H1 (cell line): ENCODE measurements around the gene PPP1R1B. TPM values are rescaled to one million over a fixed set of nuclear protein-coding genes. Genes with fewer than 3 reads are reported as not detected.
A peak's percentile ranks its signal among the peaks of the same experiment; 100 is the strongest.

Source experiments
- CTCF ChIA-PET: fragments of 300-600 bp; sonication (Branson Sonifier 250); formaldehyde crosslinking; loops from one replicate; lab custom pipeline; 2021; ENCODE audit not compliant: partially characterized antibody; lab: Charles Lee
- POLR2A ChIA-PET: fragments of 300-600 bp; sonication (Branson Sonifier 250); formaldehyde crosslinking; loops from one replicate; lab custom pipeline; 2021; ENCODE audit warnings: inconsistent platforms; ENCODE audit not compliant: partially characterized antibody; lab: Charles Lee
- DNase-seq, 2 experiments: peaks; one replicate each; pipeline versions ENCODE4 v3.0.0 to v3.0.0-alpha.2; 2010 to 2022; ENCODE audit warnings: low spot score in 2 of 2, low read depth in 1 of 2, mixed read lengths in 1 of 2
- FAIRE-seq: peaks from 2 replicates; lab custom pipeline; 2011; peaks lifted over from hg19 to GRCh38; lab: Jason Lieb, UNC
- H2AFZ ChIP-seq: 2 replicates; pipeline ENCODE4 v1.8.1; 2012; ENCODE audit warnings: low read length, inconsistent platforms
- H2AK5ac ChIP-seq: 2 replicates; pipeline ENCODE4 v1.6.1; 2013; ENCODE audit warnings: low read depth, low read length
- H2BK120ac ChIP-seq: replicated peaks from 2 replicates; pipeline ENCODE3; 2013; ENCODE audit warnings: low read depth, low read length, inconsistent platforms
- H2BK12ac ChIP-seq: 2 replicates; pipeline ENCODE4 v1.6.1; 2013; ENCODE audit warnings: low read depth, low read length
- H2BK15ac ChIP-seq: 2 replicates; pipeline ENCODE4 v1.6.1; 2013; ENCODE audit warnings: low read length
- H2BK20ac ChIP-seq: 2 replicates; pipeline ENCODE4 v1.6.1; 2013; ENCODE audit warnings: low read length
- H2BK5ac ChIP-seq: 2 replicates; pipeline ENCODE4 v1.6.1; 2013; ENCODE audit warnings: low read depth, low read length
- H3K14ac ChIP-seq: 2 replicates; pipeline ENCODE4 v1.6.1; 2013; ENCODE audit warnings: inconsistent platforms; ENCODE audit not compliant: insufficient read length
- H3K18ac ChIP-seq: 2 replicates; pipeline ENCODE4 v1.6.1; 2013; ENCODE audit warnings: low read length; ENCODE audit errors: extremely low read depth
- H3K23ac ChIP-seq: 2 replicates; pipeline ENCODE4 v1.6.1; 2013; ENCODE audit warnings: inconsistent platforms; ENCODE audit not compliant: insufficient read length
- H3K23me2 ChIP-seq: 2 replicates; pipeline ENCODE4 v1.6.1; 2013; ENCODE audit warnings: low read depth, low read length
- H3K27ac ChIP-seq: 2 replicates; pipeline ENCODE4 v1.6.1; 2011; ENCODE audit warnings: low read depth, low read length, inconsistent platforms
- H3K27me3 ChIP-seq, 4 experiments: replicated peaks in 1 of 4; 1 replicate in 1 of 4; 2 replicates in 3 of 4; pipeline versions ENCODE4 v1.6.1 to v1.8.1; 2011 to 2013; ENCODE audit warnings: low read length in 3 of 4, mild to moderate bottlenecking in 3 of 4, inconsistent platforms in 2 of 4, mixed read lengths in 2 of 4, moderate library complexity in 1 of 4; ENCODE audit not compliant: control insufficient read depth in 3 of 4, insufficient read depth in 3 of 4; ENCODE audit errors: extremely low read depth in 1 of 4
- H3K36me3 ChIP-seq, 4 experiments: 2 replicates each; pipeline versions ENCODE4 v1.6.1 to v1.8.1; 2011 to 2013; ENCODE audit warnings: mild to moderate bottlenecking in 4 of 4, low read length in 3 of 4, moderate library complexity in 2 of 4, control low read depth in 1 of 4, inconsistent platforms in 1 of 4; ENCODE audit not compliant: insufficient read depth in 4 of 4, control insufficient read depth in 2 of 4
- H3K4ac ChIP-seq: replicated peaks from 2 replicates; pipeline ENCODE3; 2013; ENCODE audit warnings: low read length, low read depth, mixed read lengths, inconsistent platforms; ENCODE audit not compliant: insufficient read length
- H3K4me1 ChIP-seq, 4 experiments: replicated peaks in 1 of 4; 1 replicate in 1 of 4; 2 replicates in 3 of 4; pipeline versions ENCODE4 v1.6.1 to v1.8.1; 2011 to 2013; ENCODE audit warnings: low read length in 3 of 4, inconsistent platforms in 2 of 4, mixed read lengths in 1 of 4; ENCODE audit not compliant: insufficient read depth in 4 of 4, control insufficient read depth in 3 of 4
- H3K4me2 ChIP-seq, 2 experiments: 2 replicates each; pipeline versions ENCODE4 v1.6.1 to v1.8.1; 2011 to 2013; ENCODE audit warnings: low read depth in 2 of 2, low read length in 2 of 2, control low read depth in 1 of 2, inconsistent platforms in 1 of 2, mild to moderate bottlenecking in 1 of 2; ENCODE audit not compliant: insufficient read depth in 1 of 2
- H3K4me3 ChIP-seq, 4 experiments: fragments of 200-600, 300-600 bp in 1 of 4; sonication (generic), shearing (Covaris generic), sonication (Bioruptor Twin) in 1 of 4; 2 replicates each; pipeline versions ENCODE4 v1.5.1 to v1.8.1; 2011 to 2016; ENCODE audit warnings: low read length in 4 of 4, low read depth in 3 of 4, control low read depth in 2 of 4, inconsistent platforms in 2 of 4, mild to moderate bottlenecking in 2 of 4, mixed read lengths in 1 of 4, moderate library complexity in 1 of 4; ENCODE audit not compliant: insufficient read depth in 2 of 4; ENCODE audit errors: extremely low read depth in 1 of 4
- H3K56ac ChIP-seq: replicated peaks from 2 replicates; pipeline ENCODE3; 2013; ENCODE audit warnings: low read depth, mild to moderate bottlenecking, mixed read lengths, low read length, inconsistent platforms; ENCODE audit not compliant: insufficient read length
- H3K79me1 ChIP-seq: 2 replicates; pipeline ENCODE4 v1.6.1; 2013; ENCODE audit warnings: low read depth, low read length, control low read depth
- H3K79me2 ChIP-seq, 2 experiments: 2 replicates each; pipeline versions ENCODE4 v1.6.1 to v1.8.1; 2012 to 2013; ENCODE audit warnings: low read length in 2 of 2, mild to moderate bottlenecking in 2 of 2, inconsistent platforms in 1 of 2; ENCODE audit not compliant: insufficient read depth in 2 of 2, control insufficient read depth in 1 of 2
- H3K9ac ChIP-seq, 4 experiments: replicated peaks in 1 of 4; 1 replicate in 1 of 4; 2 replicates in 3 of 4; pipeline versions ENCODE4 v1.6.1 to v1.8.1; 2011 to 2013; ENCODE audit warnings: low read depth in 3 of 4, low read length in 3 of 4, control low read depth in 2 of 4, mild to moderate bottlenecking in 2 of 4, moderate library complexity in 2 of 4, inconsistent platforms in 1 of 4; ENCODE audit errors: extremely low read depth in 1 of 4
- H3K9me3 ChIP-seq, 2 experiments: 2 replicates each; pipeline versions ENCODE4 v1.6.1 to v1.8.1; 2012 to 2013; ENCODE audit warnings: mild to moderate bottlenecking in 2 of 2, moderate library complexity in 2 of 2, control low read depth in 1 of 2, inconsistent platforms in 1 of 2, low read depth in 1 of 2, low read length in 1 of 2, mixed read lengths in 1 of 2; ENCODE audit not compliant: insufficient read depth in 2 of 2
- H4K20me1 ChIP-seq, 2 experiments: replicated peaks in 1 of 2; 2 replicates each; pipeline versions ENCODE3 to v1.8.1; 2011 to 2013; ENCODE audit warnings: inconsistent platforms in 2 of 2, low read length in 2 of 2, mild to moderate bottlenecking in 1 of 2; ENCODE audit not compliant: insufficient read depth in 2 of 2, control insufficient read depth in 1 of 2
- H4K5ac ChIP-seq: 2 replicates; pipeline ENCODE4 v1.6.1; 2013; ENCODE audit warnings: low read length, low read depth, mixed read lengths, inconsistent platforms; ENCODE audit not compliant: insufficient read length
- H4K8ac ChIP-seq: 2 replicates; pipeline ENCODE4 v1.8.0; 2013; ENCODE audit warnings: mild to moderate bottlenecking, moderate library complexity, low read length, inconsistent platforms; ENCODE audit not compliant: insufficient read depth; ENCODE audit errors: extremely low read depth
- H4K91ac ChIP-seq: replicated peaks from 2 replicates; pipeline ENCODE3; 2013; ENCODE audit warnings: low read length, mixed read lengths, inconsistent platforms; ENCODE audit not compliant: insufficient read length
- WGBS, 2 experiments: shearing (Covaris generic) in 1 of 2; methylation state at CpG; one replicate each; pipeline versions ENCODE4 v1.1.6 to v1.1.7; 2013 to 2015; ENCODE audit warnings: low lambda C conversion rate in 2 of 2, mixed read lengths in 2 of 2, inconsistent platforms in 1 of 2, low coverage in 1 of 2, missing lambda C conversion rate in 1 of 2; ENCODE audit not compliant: insufficient replicate concordance in 2 of 2, insufficient coverage in 1 of 2, insufficient read length in 1 of 2; ENCODE audit errors: extremely low coverage in 1 of 2, missing lambda C conversion rate in 1 of 2; 5-methylcytosine and 5-hydroxymethylcytosine counted together
- polyA plus RNA-seq, 7 experiments: library from polyadenylated mRNA; depleted of rRNA in 3 of 7; stranded (reverse) in 5 of 7; unstranded in 2 of 7; fragments of >200 nt in 5 of 7; fragments of 200-250 nt in 2 of 7; gene quantifications; 1 replicate in 5 of 7; 2 replicates in 1 of 7; 4 replicates in 1 of 7; pipeline versions ENCODE4 v1.2.1 to v1.2.3, GENCODE V29; 2011 to 2013; ENCODE audit warnings: missing spikeins in 2 of 7, mixed read lengths in 2 of 7
- total RNA-seq: library from RNA; stranded (reverse); fragmentation: NEBNext Ultra II Directional; extraction: Animal tissue kit (Norgen Biotek cat#: 25700); gene quantifications from 2 replicates; pipeline ENCODE4 v1.2.1, GENCODE V29; 2021

Gene PPP1R1B
- total and polyA plus RNA-seq, 2 of the 8 experiments (the other 6 are each of a cell fraction or from before 2014, with no cell fraction given), result 10.7 to 22.3 TPM

DNA sequence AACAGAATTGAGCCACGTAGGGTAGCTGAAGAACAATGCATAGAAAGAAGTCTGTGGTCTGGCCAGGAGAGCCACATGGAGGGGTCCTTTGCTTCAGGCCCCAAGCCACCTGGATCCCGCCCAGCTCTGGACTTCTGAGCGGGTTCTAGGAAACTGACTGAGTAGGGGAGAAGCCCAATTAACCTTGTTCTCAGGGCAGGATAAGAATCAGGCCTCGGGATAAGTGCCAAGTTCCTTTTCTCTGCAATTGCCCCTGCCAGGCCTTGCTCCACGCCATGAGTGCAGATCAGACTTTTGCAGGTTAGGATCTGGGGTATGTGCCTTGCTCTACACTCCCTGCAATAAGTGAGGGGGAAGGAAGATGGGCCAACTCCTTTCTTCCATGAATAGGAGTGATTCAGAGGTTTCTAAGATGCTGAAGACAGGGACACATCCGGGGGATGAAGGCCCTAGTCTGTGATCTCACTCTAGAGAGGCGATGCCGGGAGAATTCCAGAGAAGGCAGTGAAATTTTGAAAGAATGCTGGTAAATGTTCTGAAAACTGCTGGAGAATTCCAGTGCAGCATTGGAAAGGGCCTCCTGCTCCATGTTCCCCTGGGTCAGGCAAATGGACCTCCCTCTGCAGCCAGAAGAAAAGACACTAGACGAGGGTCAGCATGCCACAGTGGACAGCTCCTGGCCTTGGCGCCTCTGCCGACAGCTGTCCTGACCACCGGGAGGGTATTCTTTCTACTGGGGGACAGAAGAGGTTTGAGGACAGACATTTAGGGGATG lies 24.8 kb upstream of the PPP1R1B start:
- H2BK120ac ChIP-seq, result no peak overlapping the region
- peak overlapping the region; percentile 22; the same call in 1 of the 2 replicates for H2BK12ac ChIP-seq
- H3K79me1 ChIP-seq, result no peaks in the 10 kb centered on the region
- no peaks in the 10 kb centered on the region for H3K79me2 ChIP-seq
- H3K23ac ChIP-seq, result no peak overlapping the region
- no peak overlapping the region for H2BK5ac ChIP-seq
- WGBS, 2 experiments, result 14% methylated on average over 12 of the region's 12 CpGs; no CpG with 5 or more reads in 1 of the 2 experiments
- H4K20me1 ChIP-seq, result peaks cover 3 to 24% of the 10 kb centered on the region in 2 experiments
- no peak overlapping the region for H3K56ac ChIP-seq
- H2AFZ ChIP-seq, result no peak overlapping the region
- FAIRE-seq (no peak), DNase-seq (peak in 1 of 2 experiments; percentile 52)
- peaks cover 5 to 53% (median 37%) of the 10 kb centered on the region in 4 experiments for H3K4me1 ChIP-seq
- H3K23me2 ChIP-seq, result peaks cover 13% of the 10 kb centered on the region; the same call in 1 of the 2 replicates
- H3K36me3 ChIP-seq, result peaks cover 0 to 2% (median 0%) of the 10 kb centered on the region in 4 experiments; a peak in 1 of 8 replicates
- no peak overlapping the region for H3K14ac ChIP-seq
- no peaks in the 10 kb centered on the region for H3K9me3 ChIP-seq
- no peak overlapping the region for H4K91ac ChIP-seq
- no peak overlapping the region for H2BK20ac ChIP-seq
- ChIA-PET POLR2A (interaction anchor here (1.2 to 1.6 kb wide), 3 partner anchors 15 to 25 kb away, joined by 3 to 5 read pairs (median 3); partner anchors contain the start of gene PPP1R1B), CTCF (interaction anchor here (0.5 to 10.7 kb wide), 9 partner anchors 20 to 1121 kb away, joined by 3 to 140 read pairs (median 6); partner anchors contain the start of genes PPP1R1B and TCAP)
- no peak overlapping the region for H4K8ac ChIP-seq
- H3K18ac ChIP-seq, result no peak overlapping the region; the same call in 1 of the 2 replicates
- H3K4ac ChIP-seq, result no peak overlapping the region
- peaks cover 86 to 100% (median 98%) of the 10 kb centered on the region in 4 experiments for H3K27me3 ChIP-seq
- H3K27ac ChIP-seq, result no peak overlapping the region
- no peak overlapping the region; the same call in 1 of the 2 replicates for H2AK5ac ChIP-seq
- no peak overlapping the region for H3K9ac ChIP-seq
- peak overlapping the region in 2 of 4 experiments; percentile 14 to 38; a peak in 1 of 8 replicates for H3K4me3 ChIP-seq
- H3K4me2 ChIP-seq, result peak overlapping the region; percentile 61 to 68
- no peak overlapping the region for H4K5ac ChIP-seq
- no peak overlapping the region for H2BK15ac ChIP-seq
